GM12878 (cell line): ENCODE measurements around the gene CXCL8. TPM values are rescaled to one million over a fixed set of nuclear protein-coding genes. Genes with fewer than 3 reads are reported as not detected.

Experiments used
- ATAC-seq: fragments of 200-7000 bp; cut with Tn5 transposase; 3 replicates; pipeline ENCODE4 v1.9.1; 2020; ENCODE audit warnings: mild to moderate bottlenecking, moderate library complexity
- BruUV-seq: library from RNA; stranded (reverse); fragments of 400-500 nt; replicated peaks from 2 replicates; lab custom pipeline; 2021; lab: Mats Ljungman, UMichigan
- CTCF ChIA-PET: fragments of 300-600 bp; sonication (Branson Sonifier 250); formaldehyde crosslinking; extraction: SDS; loops from one replicate; lab custom pipeline; 2021; ENCODE audit warnings: inconsistent platforms; lab: Yijun Ruan, JAX
- POLR2A ChIA-PET: fragments of 350-600 bp; formaldehyde crosslinking; extraction: SDS; loops from one replicate; lab custom pipeline; 2021; ENCODE audit warnings: inconsistent platforms; lab: Charles Lee
- RAD21 ChIA-PET: fragments of 300-600 bp; sonication (Branson Sonifier 250); formaldehyde crosslinking; loops from one replicate; lab custom pipeline; 2023; ENCODE audit warnings: antibody characterized with exemption; ENCODE audit not compliant: unreplicated experiment; lab: Charles Lee
- SMC1A ChIA-PET: fragments of 300-600 bp; sonication (Branson Sonifier 250); formaldehyde crosslinking; loops from one replicate; lab custom pipeline; 2023; ENCODE audit not compliant: unreplicated experiment, uncharacterized antibody; lab: Charles Lee
- DNase-seq: peaks from one replicate; pipeline ENCODE4 v3.0.0-alpha.2; 2011; ENCODE audit warnings: low read depth, low spot score
- FAIRE-seq: peaks from 3 replicates; lab custom pipeline; 2011; peaks lifted over from hg19 to GRCh38; lab: Jason Lieb, UNC
- H2AFZ ChIP-seq: 2 replicates; pipeline ENCODE4 v1.6.0; 2011; ENCODE audit warnings: low read depth, low read length, control low read depth; ENCODE audit not compliant: control insufficient read depth
- H3K27ac ChIP-seq: 2 replicates; pipeline ENCODE4 v1.5.1; 2011; ENCODE audit warnings: control low read depth; ENCODE audit not compliant: control insufficient read depth, insufficient read depth
- H3K27me3 ChIP-seq, 2 experiments: replicated peaks in 1 of 2; 2 replicates each; pipeline versions ENCODE4 v1.6.0 to v1.6.1; 2011; ENCODE audit warnings: low read length in 1 of 2; ENCODE audit not compliant: control insufficient read depth in 2 of 2, insufficient read depth in 2 of 2
- H3K36me3 ChIP-seq, 2 experiments: 2 replicates each; pipeline ENCODE4 v1.5.1; 2011; ENCODE audit warnings: low read length in 1 of 2; ENCODE audit not compliant: control insufficient read depth in 2 of 2, insufficient read depth in 2 of 2
- H3K4me1 ChIP-seq: 2 replicates; pipeline ENCODE4 v1.6.1; 2011; ENCODE audit warnings: mild to moderate bottlenecking, low read length, moderate library complexity, mixed read lengths; ENCODE audit not compliant: control insufficient read depth, insufficient read depth
- H3K4me2 ChIP-seq: 2 replicates; pipeline ENCODE4 v1.6.0; 2011; ENCODE audit warnings: control low read depth; ENCODE audit not compliant: control insufficient read depth, insufficient read depth
- H3K4me3 ChIP-seq: fragments of 200-600 bp; sonication (generic); 2 replicates; pipeline ENCODE4 v1.5.1; 2016
- H3K79me2 ChIP-seq: 2 replicates; pipeline ENCODE4 v1.6.0; 2011; ENCODE audit warnings: low read length; ENCODE audit not compliant: control insufficient read depth, insufficient read depth
- H3K9ac ChIP-seq: 2 replicates; pipeline ENCODE4 v1.8.0; 2011; ENCODE audit warnings: low read length, control low read depth, mixed read lengths; ENCODE audit not compliant: control insufficient read depth, insufficient read depth
- H3K9me3 ChIP-seq: replicated peaks from 3 replicates; pipeline ENCODE4 v1.5.1; 2011; ENCODE audit warnings: mild to moderate bottlenecking, low read length; ENCODE audit not compliant: control insufficient read depth, insufficient read depth
- H4K20me1 ChIP-seq: 2 replicates; pipeline ENCODE4 v1.6.0; 2011; ENCODE audit not compliant: control insufficient read depth, insufficient read depth
- BMI1 ChIP-seq: fragments of 450-650 bp; IDR thresholded peaks from 2 replicates; pipeline ENCODE4 v1.6.1; 2016; ENCODE audit warnings: mild to moderate bottlenecking, moderate library complexity, borderline replicate concordance
- CBX5 ChIP-seq: sonication (generic); IDR thresholded peaks from 2 replicates; pipeline ENCODE4 v1.6.1; 2016; ENCODE audit warnings: low read depth, moderate library complexity, mild to moderate bottlenecking, inconsistent platforms
- CEBPZ ChIP-seq: fragments of 150-350 bp; IDR thresholded peaks from 2 replicates; pipeline ENCODE4 v1.6.1; 2016; ENCODE audit warnings: low read depth, low read length
- HDAC6 ChIP-seq: fragments of 200-600 bp; sonication (generic); IDR thresholded peaks from one replicate; pipeline ENCODE4 v1.8.0; 2017; ENCODE audit warnings: antibody characterized with exemption; ENCODE audit not compliant: unreplicated experiment
- NR2F1 ChIP-seq: fragments of 450-650 bp; conservative IDR thresholded peaks from 2 replicates; pipeline ENCODE4 v1.6.1; 2017; ENCODE audit warnings: mild to moderate bottlenecking
- SP1 ChIP-seq: IDR thresholded peaks from one replicate; pipeline ENCODE4 v1.6.1; 2011; ENCODE audit warnings: low read depth, low read length
- WGBS: methylation state at CpG from one replicate; pipeline ENCODE4 v1.1.6; 2016; ENCODE audit warnings: low lambda C conversion rate; ENCODE audit not compliant: insufficient replicate concordance, insufficient coverage; ENCODE audit errors: missing lambda C conversion rate; 5-methylcytosine and 5-hydroxymethylcytosine counted together
- in situ Hi-C: fragments of 300-500 bp; cut with MboI; formaldehyde crosslinking; loops from 9 replicates; pipeline ENCODE4 v1.14.3; 2018; ENCODE audit warnings: mixed read lengths
- intact Hi-C: fragments of 100-400 bp; cut with micrococcal nuclease; formaldehyde crosslinking; loops from one replicate; pipeline ENCODE4 v1.14.2; 2022; ENCODE audit not compliant: unreplicated experiment
- polyA plus RNA-seq, 11 experiments: library from polyadenylated mRNA; depleted of rRNA in 4 of 11; unstranded in 6 of 11; stranded (reverse) in 5 of 11; fragments of >200 nt; fragmentation: Nextera tagmentation in 4 of 11; fragmentation: Illumina TruSeq in 1 of 11; extraction: Ambion mirVana in 4 of 11; extraction: Trizol in 1 of 11; gene quantifications; 1 replicate in 1 of 11; 2 replicates in 10 of 11; pipeline versions ENCODE4 v1.2.1 to v1.2.3, GENCODE V29; 2011 to 2016; ENCODE audit warnings: inconsistent platforms in 2 of 11, missing spikeins in 2 of 11, low read depth in 1 of 11
- total RNA-seq, 4 experiments: library from RNA; depleted of rRNA in 3 of 4; stranded (reverse); fragments of >200 nt in 3 of 4; fragmentation: Illumina TruSeq in 1 of 4; extraction: Trizol in 1 of 4; gene quantifications; 2 replicates each; pipeline versions ENCODE4 v1.2.1 to v1.2.3, GENCODE V29; 2013 to 2021

Gene CXCL8
- total and polyA plus RNA-seq, 10 of the 15 experiments (the other 5 are each of a cell fraction or from before 2014, with no cell fraction given), result 0.09 to 0.36 (median 0.19) TPM; not detected in 1

- ChIA-PET RAD21 (no interaction called here), CTCF (no interaction called here)
- no TSS peak for BruUV-seq
Measured at GRCh38 chr4:73743795-73744194, 3.4 kb downstream of the CXCL8 start.

GRCh38 chr4:73744203-73744602 is 3.8 kb downstream of the CXCL8 start:
- SMC1A ChIA-PET, result interaction anchor here (1.0 to 1.2 kb wide), 3 partner anchors 9 to 118 kb away, joined by 3 to 5 read pairs (median 3); no protein-coding TSS in a partner anchor
- BruUV-seq, result no TSS peak
- POLR2A ChIA-PET, result interaction anchor here (0.5 kb wide), 1 partner anchor 144 kb away, joined by 3 read pairs; no protein-coding TSS in a partner anchor

More at GRCh38 chr4:73743795-73744194, 3.4 kb downstream of the CXCL8 start:
- Histone ChIP-seq H3K79me2 (no peaks in the 10 kb centered on the region), H3K27me3 (no peaks in the 10 kb centered on the region), H3K9ac (no peak overlapping the region), H3K4me2 (no peak overlapping the region), H2AFZ (no peak overlapping the region), H3K9me3 (no peaks in the 10 kb centered on the region), H3K27ac (no peak overlapping the region), H3K36me3 (no peaks in the 10 kb centered on the region), H3K4me3 (no peak overlapping the region), H3K4me1 (no peaks in the 10 kb centered on the region), H4K20me1 (no peaks in the 10 kb centered on the region)
- ATAC-seq (no peak), FAIRE-seq (no peak), DNase-seq (no peak)
- ChIA-PET SMC1A (interaction anchor here (1.0 to 1.2 kb wide), 3 partner anchors 9 to 118 kb away, joined by 3 to 5 read pairs (median 3); no protein-coding TSS in a partner anchor), POLR2A (interaction anchor here (0.5 kb wide), 1 partner anchor 144 kb away, joined by 3 read pairs; no protein-coding TSS in a partner anchor)
- 80% methylated on average over 3 of the region's 3 CpGs for WGBS
- intact Hi-C loops (no loop called here), in situ Hi-C loops (no loop called here)
- TF ChIP-seq SP1, result no peak

More at GRCh38 chr4:73744203-73744602, 3.8 kb downstream of the CXCL8 start:
- H3K79me2 ChIP-seq, result no peaks in the 10 kb centered on the region
- H3K36me3 ChIP-seq, result no peaks in the 10 kb centered on the region
- intact Hi-C loops, result no loop called here
- no peak overlapping the region for H3K4me2 ChIP-seq
- no peaks in the 10 kb centered on the region for H3K27me3 ChIP-seq
- ChIA-PET CTCF (no interaction called here), RAD21 (no interaction called here)
- H3K27ac ChIP-seq, result no peak overlapping the region
- FAIRE-seq, result no peak
- in situ Hi-C loops, result no loop called here
- 42% methylated on average over 5 of the region's 5 CpGs for WGBS
- H3K4me3 ChIP-seq, result no peak overlapping the region
- H3K4me1 ChIP-seq, result no peaks in the 10 kb centered on the region
- no peaks in the 10 kb centered on the region for H4K20me1 ChIP-seq
- TF ChIP-seq HDAC6 (no peak), NR2F1 (no peak), CEBPZ (no peak), CBX5 (no peak), BMI1 (no peak)
- H3K9ac ChIP-seq, result no peak overlapping the region
- no peaks in the 10 kb centered on the region for H3K9me3 ChIP-seq
- no peak for ATAC-seq
- no peak for DNase-seq
- H2AFZ ChIP-seq, result no peak overlapping the region
